Panc1 (cell line): Measurements from ENCODE around the gene MAPKAP1. TPM values are rescaled to one million over a fixed set of nuclear protein-coding genes. Genes with fewer than 3 reads are reported as not detected.

Source experiments
- ATAC-seq: fragments of 200-7000 bp; cut with Tn5 transposase; 2 replicates; pipeline ENCODE4 v1.9.1; 2020; ENCODE audit warnings: mild to moderate bottlenecking, moderate library complexity
- BruUV-seq: library from RNA; stranded (reverse); fragments of 400-500 nt; replicated peaks from 2 replicates; lab custom pipeline; 2021; lab: Mats Ljungman, UMichigan
- CTCF ChIA-PET: fragments of 300-600 bp; sonication (Branson Sonifier 250); formaldehyde crosslinking; loops from one replicate; lab custom pipeline; 2022; ENCODE audit warnings: antibody characterized with exemption; lab: Charles Lee
- POLR2A ChIA-PET: fragments of 300-600 bp; sonication (Branson Sonifier 250); formaldehyde crosslinking; loops from one replicate; lab custom pipeline; 2022; ENCODE audit warnings: antibody characterized with exemption; lab: Charles Lee
- DNase-seq: peaks from one replicate; pipeline ENCODE4 v3.0.0-alpha.2; 2010; ENCODE audit warnings: low read depth, low spot score
- H3K27ac ChIP-seq: 2 replicates; pipeline ENCODE4 v1.5.1; 2011; ENCODE audit warnings: mild to moderate bottlenecking, low read length, inconsistent platforms
- H3K27me3 ChIP-seq: fragments of 200-500 bp; sonication (Bioruptor generic); 2 replicates; pipeline ENCODE4 v1.6.0; 2014; ENCODE audit warnings: low read length, inconsistent platforms; ENCODE audit not compliant: control insufficient read depth, insufficient read depth
- H3K36me3 ChIP-seq: fragments of 200-500 bp; sonication (Bioruptor generic); 2 replicates; pipeline ENCODE4 v1.5.1; 2014; ENCODE audit warnings: inconsistent platforms, mild to moderate bottlenecking, low read length, moderate library complexity; ENCODE audit not compliant: control insufficient read depth, insufficient read depth
- H3K4me1 ChIP-seq: 2 replicates; pipeline ENCODE4 v1.5.1; 2011; ENCODE audit warnings: inconsistent platforms, mild to moderate bottlenecking, low read length, moderate library complexity; ENCODE audit not compliant: control insufficient read depth, insufficient read depth
- H3K4me3 ChIP-seq, 2 experiments: 2 replicates each; pipeline ENCODE4 v1.5.1; 2011 to 2012; ENCODE audit warnings: low read depth in 2 of 2, low read length in 2 of 2, mild to moderate bottlenecking in 2 of 2, inconsistent platforms in 1 of 2, moderate library complexity in 1 of 2
- H3K9me3 ChIP-seq: fragments of 200-500 bp; sonication (Bioruptor generic); 2 replicates; pipeline ENCODE4 v1.5.1; 2014; ENCODE audit warnings: low read depth, mild to moderate bottlenecking, inconsistent platforms, low read length, moderate library complexity; ENCODE audit not compliant: control insufficient read depth, insufficient read depth
- POLR2AphosphoS5 ChIP-seq: IDR thresholded peaks from 2 replicates; pipeline ENCODE4 v1.6.1; 2012; ENCODE audit warnings: mild to moderate bottlenecking, low read depth, low read length, moderate library complexity
- REST ChIP-seq, 2 experiments: IDR thresholded peaks; 2 replicates each; pipeline ENCODE4 v1.6.1; 2011 to 2012; ENCODE audit warnings: low read depth in 2 of 2, control low read depth in 1 of 2, low read length in 1 of 2, mild to moderate bottlenecking in 1 of 2, moderate library complexity in 1 of 2; ENCODE audit not compliant: insufficient read depth in 1 of 2
- SIN3A ChIP-seq: IDR thresholded peaks from 2 replicates; pipeline ENCODE4 v1.6.1; 2012; ENCODE audit warnings: low read depth, mild to moderate bottlenecking, low read length, moderate library complexity, borderline replicate concordance; ENCODE audit not compliant: insufficient read depth
- TCF7L2 ChIP-seq: IDR thresholded peaks from 2 replicates; pipeline ENCODE4 v1.6.1; 2011; ENCODE audit warnings: mild to moderate bottlenecking, low read depth, low read length, inconsistent platforms
- in situ Hi-C: cut with HindIII; loops from 2 replicates; pipeline ENCODE4 v1.10.0; 2016; ENCODE audit warnings: low sequenced_read_pairs, low pct_unique_long_range_greater_than_20kb
- intact Hi-C: fragments of 100-400 bp; cut with micrococcal nuclease; formaldehyde crosslinking; loops from one replicate; pipeline ENCODE4 v1.10.0; 2022; ENCODE audit not compliant: unreplicated experiment
- total RNA-seq: library from RNA; stranded (reverse); gene quantifications from one replicate; pipeline ENCODE4 v1.2.1, GENCODE V29; 2021; ENCODE audit not compliant: unreplicated experiment
- TF ChIP-seq, protein P1 (sequence below): fragments of 450-650 bp; IDR thresholded peaks from 2 replicates; pipeline ENCODE4 v1.5.1; 2017; ENCODE audit warnings: mild to moderate bottlenecking

Gene MAPKAP1
- total RNA-seq, 1 experiment from 2014 or later: 72.7 TPM

GRCh38 chr9:125617087-125617486 lies 89.9 kb downstream of the MAPKAP1 start:
- POLR2A ChIA-PET: no interaction called here
- in situ Hi-C loops: no loop called here
- no TSS peak for BruUV-seq

GRCh38 chr9:125613141-125613540 lies 93.9 kb downstream of the MAPKAP1 start:
- Histone ChIP-seq H3K4me1 (no peaks in the 10 kb centered on the region), H3K36me3 (no peaks in the 10 kb centered on the region), H3K4me3 (no peak overlapping the region), H3K27ac (no peak overlapping the region), H3K9me3 (no peaks in the 10 kb centered on the region), H3K27me3 (no peaks in the 10 kb centered on the region)
- in situ Hi-C loops: no loop called here
- no TSS peak for BruUV-seq
- ChIA-PET CTCF (no interaction called here), POLR2A (no interaction called here)
- no peak for TF ChIP-seq REST (IDR thresholded peaks at IDR 0.05; ENCODE audit: insufficient read depth in 1 of 2, low read depth in 2 of 2, low read length in 1 of 2)
- TF ChIP-seq TCF7L2: no peak
- TF ChIP-seq SIN3A: no peak
- TF ChIP-seq, protein P1, sequence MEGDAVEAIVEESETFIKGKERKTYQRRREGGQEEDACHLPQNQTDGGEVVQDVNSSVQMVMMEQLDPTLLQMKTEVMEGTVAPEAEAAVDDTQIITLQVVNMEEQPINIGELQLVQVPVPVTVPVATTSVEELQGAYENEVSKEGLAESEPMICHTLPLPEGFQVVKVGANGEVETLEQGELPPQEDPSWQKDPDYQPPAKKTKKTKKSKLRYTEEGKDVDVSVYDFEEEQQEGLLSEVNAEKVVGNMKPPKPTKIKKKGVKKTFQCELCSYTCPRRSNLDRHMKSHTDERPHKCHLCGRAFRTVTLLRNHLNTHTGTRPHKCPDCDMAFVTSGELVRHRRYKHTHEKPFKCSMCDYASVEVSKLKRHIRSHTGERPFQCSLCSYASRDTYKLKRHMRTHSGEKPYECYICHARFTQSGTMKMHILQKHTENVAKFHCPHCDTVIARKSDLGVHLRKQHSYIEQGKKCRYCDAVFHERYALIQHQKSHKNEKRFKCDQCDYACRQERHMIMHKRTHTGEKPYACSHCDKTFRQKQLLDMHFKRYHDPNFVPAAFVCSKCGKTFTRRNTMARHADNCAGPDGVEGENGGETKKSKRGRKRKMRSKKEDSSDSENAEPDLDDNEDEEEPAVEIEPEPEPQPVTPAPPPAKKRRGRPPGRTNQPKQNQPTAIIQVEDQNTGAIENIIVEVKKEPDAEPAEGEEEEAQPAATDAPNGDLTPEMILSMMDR: no peak
- no peak for TF ChIP-seq POLR2AphosphoS5
- DNase-seq (no peak), ATAC-seq (no peak)
- intact Hi-C loops: no loop called here

More at GRCh38 chr9:125617087-125617486, 89.9 kb downstream of the MAPKAP1 start:
- Histone ChIP-seq H3K27ac (no peak overlapping the region), H3K27me3 (no peaks in the 10 kb centered on the region), H3K9me3 (no peaks in the 10 kb centered on the region), H3K4me3 (no peak overlapping the region), H3K36me3 (no peaks in the 10 kb centered on the region), H3K4me1 (no peaks in the 10 kb centered on the region)
- DNase-seq (no peak), ATAC-seq (no peak)
- CTCF ChIA-PET: no interaction called here
- intact Hi-C loops: no loop called here
- no peak for TF ChIP-seq TCF7L2
- no peak for TF ChIP-seq POLR2AphosphoS5
- TF ChIP-seq, protein P1: no peak
